Right kidney (tissue), 1 donor: ENCODE results near the gene TTC8.

ENCODE experiments used
- DNase-seq: peaks from one replicate; pipeline ENCODE4 v3.0.0-alpha.2; 2016

The TTC8 gene

GRCh38 chr14:88864198-88864597 lies 39.7 kb downstream of the TTC8 start:
- no peak for DNase-seq

GRCh38 chr14:88866305-88866704 lies 41.9 kb downstream of the TTC8 start:
- no peak for DNase-seq

GRCh38 chr14:88868558-88869159 lies 44.2 kb downstream of the TTC8 start:
- DNase-seq, result no peak

GRCh38 chr14:88870777-88871176 lies 46.3 kb downstream of the TTC8 start:
- DNase-seq, result no peak

- no peak for DNase-seq
Measured at GRCh38 chr14:88871429-88871828, 47.0 kb downstream of the TTC8 start.

- DNase-seq, result no peak
Measured at GRCh38 chr14:88872976-88873375, 48.5 kb downstream of the TTC8 start.

- DNase-seq, result no peak
Measured at GRCh38 chr14:88877192-88877591, 52.7 kb downstream of the TTC8 start.

- DNase-seq, result no peak
Measured at GRCh38 chr14:88879022-88879421, 54.6 kb downstream of the TTC8 start.

GRCh38 chr14:88882236-88882635 lies 57.8 kb downstream of the TTC8 start:
- DNase-seq, result no peak

GRCh38 chr14:88895116-88895515 lies 70.7 kb downstream of the TTC8 start:
- no peak for DNase-seq

GRCh38 chr14:88901189-88901588 lies 76.7 kb downstream of the TTC8 start:
- no peak for DNase-seq

- DNase-seq, result no peak
Measured at GRCh38 chr14:88901991-88902390, 77.5 kb downstream of the TTC8 start.

GRCh38 chr14:88902850-88903249 lies 78.4 kb downstream of the TTC8 start:
- no peak for DNase-seq

- no peak for DNase-seq
Measured at GRCh38 chr14:88904206-88904647, 79.8 kb downstream of the TTC8 start.

GRCh38 chr14:88904864-88905263 lies 80.4 kb downstream of the TTC8 start:
- no peak for DNase-seq

GRCh38 chr14:88908216-88908615 lies 83.8 kb downstream of the TTC8 start:
- DNase-seq, result no peak

GRCh38 chr14:88910386-88910785 lies 85.9 kb downstream of the TTC8 start:
- DNase-seq, result no peak

- no peak for DNase-seq
Measured at GRCh38 chr14:88911809-88912208, 87.4 kb downstream of the TTC8 start.

GRCh38 chr14:88914956-88915355 lies 90.5 kb downstream of the TTC8 start:
- no peak for DNase-seq

GRCh38 chr14:88919502-88919901 lies 95.1 kb downstream of the TTC8 start:
- no peak for DNase-seq
